Activated T-helper 9 cell treated with anti-CD3 and anti-CD28 coated beads, Interleukin-2, amount 50 U/mL, for 16 hours (primary cell): ENCODE results near the gene SRP68.

ENCODE experiments used
- DNase-seq: peaks from one replicate; pipeline ENCODE4 v3.0.0-alpha.2; 2020; ENCODE audit warnings: low read depth

SRP68 gene

GRCh38 chr17:75996665-75997590 is 75.4 kb downstream of the SRP68 start:
- peak; percentile 25 for DNase-seq

- DNase-seq: no peak
Observed at GRCh38 chr17:75995385-75995925, 76.9 kb downstream of the SRP68 start.

GRCh38 chr17:75994802-75995370 is 77.4 kb downstream of the SRP68 start:
- DNase-seq: no peak

- no peak for DNase-seq
Observed at GRCh38 chr17:75991396-75991795, 80.9 kb downstream of the SRP68 start.
